Endothelial cell of umbilical vein (primary cell): Measurements from ENCODE around the gene ZNF524. TPM values are rescaled to one million over a fixed set of nuclear protein-coding genes. Genes with fewer than 3 reads are reported as not detected.

Source experiments
- BruUV-seq: library from RNA; stranded (reverse); fragments of 400-500 nt; replicated peaks from 2 replicates; lab custom pipeline; 2021; lab: Mats Ljungman, UMichigan
- CTCF ChIA-PET: fragments of 300-600, 350-600 bp; sonication (Branson Sonifier 250); formaldehyde crosslinking; loops from one replicate; lab custom pipeline; 2021; ENCODE audit warnings: antibody characterized with exemption, inconsistent platforms; lab: Charles Lee
- POLR2A ChIA-PET: fragments of 300-600, 350-600 bp; sonication (Branson Sonifier 250); formaldehyde crosslinking; loops from one replicate; lab custom pipeline; 2021; ENCODE audit warnings: antibody characterized with exemption, inconsistent platforms; lab: Charles Lee
- DNase-seq: peaks from one replicate; pipeline ENCODE4 v3.0.0-alpha.2; 2011; ENCODE audit warnings: low read depth, low spot score
- FAIRE-seq: peaks from 2 replicates; lab custom pipeline; 2011; peaks lifted over from hg19 to GRCh38; lab: Jason Lieb, UNC
- H2AFZ ChIP-seq: 2 replicates; pipeline ENCODE4 v1.6.0; 2012; ENCODE audit warnings: low read depth, low read length, control low read depth, inconsistent platforms
- H3K27ac ChIP-seq: 2 replicates; pipeline ENCODE4 v1.5.1; 2011; ENCODE audit warnings: low read depth, mild to moderate bottlenecking, control low read depth, low read length, moderate library complexity; ENCODE audit not compliant: insufficient read depth
- H3K27me3 ChIP-seq, 2 experiments: 2 replicates each; pipeline versions ENCODE4 v1.6.0 to v1.6.1; 2011; ENCODE audit warnings: low read length in 2 of 2, mixed read lengths in 1 of 2; ENCODE audit not compliant: control insufficient read depth in 2 of 2, insufficient read depth in 2 of 2
- H3K36me3 ChIP-seq, 2 experiments: 2 replicates in 1 of 2; 3 replicates in 1 of 2; pipeline ENCODE4 v1.5.1; 2011; ENCODE audit warnings: low read length in 2 of 2, mild to moderate bottlenecking in 1 of 2, moderate library complexity in 1 of 2; ENCODE audit not compliant: control insufficient read depth in 2 of 2, insufficient read depth in 2 of 2; ENCODE audit errors: extremely low read depth in 1 of 2
- H3K4me1 ChIP-seq: 3 replicates; pipeline ENCODE4 v1.5.1; 2011; ENCODE audit warnings: mild to moderate bottlenecking, low read length; ENCODE audit not compliant: control insufficient read depth, insufficient read depth; ENCODE audit errors: extremely low read depth
- H3K4me2 ChIP-seq: 2 replicates; pipeline ENCODE4 v1.6.1; 2011; ENCODE audit warnings: low read length, control low read depth, mixed read lengths; ENCODE audit not compliant: insufficient read depth
- H3K4me3 ChIP-seq, 3 experiments: fragments of 200-600 bp in 1 of 3; sonication (generic), shearing (Covaris generic) in 1 of 3; replicated peaks in 1 of 3; 2 replicates each; pipeline ENCODE4 v1.5.1; 2011 to 2016; ENCODE audit warnings: control low read depth in 3 of 3, low read length in 3 of 3, mild to moderate bottlenecking in 2 of 3, inconsistent platforms in 1 of 3, low read depth in 1 of 3, moderate library complexity in 1 of 3; ENCODE audit not compliant: insufficient read depth in 1 of 3
- H3K79me2 ChIP-seq: 2 replicates; pipeline ENCODE4 v1.6.0; 2012; ENCODE audit warnings: low read length, inconsistent platforms; ENCODE audit not compliant: control insufficient read depth, insufficient read depth
- H3K9ac ChIP-seq: replicated peaks from 2 replicates; pipeline ENCODE3; 2011; ENCODE audit warnings: low read length, control low read depth; ENCODE audit not compliant: insufficient read depth; ENCODE audit errors: extremely low read depth
- H3K9me1 ChIP-seq: replicated peaks from 3 replicates; pipeline ENCODE4 v1.6.0; 2011; ENCODE audit warnings: mild to moderate bottlenecking, low read length; ENCODE audit not compliant: control insufficient read depth, insufficient read depth; ENCODE audit errors: extremely low read depth
- H3K9me3 ChIP-seq: replicated peaks from 2 replicates; pipeline ENCODE4 v1.5.1; 2012; ENCODE audit warnings: low read length, inconsistent platforms; ENCODE audit not compliant: control insufficient read depth, insufficient read depth
- H4K20me1 ChIP-seq: replicated peaks from 2 replicates; pipeline ENCODE3; 2011; ENCODE audit warnings: mild to moderate bottlenecking, low read length; ENCODE audit not compliant: control insufficient read depth, insufficient read depth; ENCODE audit errors: extremely low read depth
- FOS ChIP-seq: IDR thresholded peaks from 2 replicates; pipeline ENCODE4 v1.6.1; 2011; ENCODE audit warnings: mild to moderate bottlenecking, low read length, moderate library complexity, borderline replicate concordance; ENCODE audit not compliant: insufficient read depth
- GATA2 ChIP-seq: IDR thresholded peaks from 2 replicates; pipeline ENCODE4 v1.7.0; 2011; ENCODE audit warnings: low read depth, mild to moderate bottlenecking, moderate library complexity, mixed read lengths, low read length; ENCODE audit not compliant: insufficient read length, insufficient read depth
- JUN ChIP-seq: IDR thresholded peaks from 2 replicates; pipeline ENCODE4 v1.6.1; 2011; ENCODE audit warnings: borderline replicate concordance, low read depth; ENCODE audit not compliant: insufficient read length, insufficient read depth
- POLR2AphosphoS5 ChIP-seq: IDR thresholded peaks from 2 replicates; pipeline ENCODE4 v1.6.1; 2012; ENCODE audit warnings: low read depth, mild to moderate bottlenecking, control low read depth, low read length, moderate library complexity; ENCODE audit not compliant: insufficient read depth
- dilution Hi-C: fragments of 300-500 bp; cut with MboI; formaldehyde crosslinking; loops from one replicate; pipeline ENCODE4 v1.15.0; 2019; ENCODE audit warnings: low sequenced_read_pairs; ENCODE audit not compliant: extremely low pct_ligation_motif_present
- intact Hi-C: fragments of 100-400 bp; cut with micrococcal nuclease; formaldehyde crosslinking; loops from one replicate; pipeline ENCODE4 v1.10.0; 2022
- polyA plus RNA-seq, 4 experiments: library from polyadenylated mRNA; depleted of rRNA in 3 of 4; stranded (reverse) in 3 of 4; unstranded in 1 of 4; fragments of >200 nt; gene quantifications; 2 replicates each; pipeline versions ENCODE4 v1.2.1 to v1.2.3, GENCODE V29; 2011 to 2012; ENCODE audit warnings: missing spikeins in 1 of 4
- total RNA-seq: library from RNA; stranded (reverse); gene quantifications from 2 replicates; pipeline ENCODE4 v1.2.3, GENCODE V29; 2021
- TF ChIP-seq, protein P1 (sequence below): IDR thresholded peaks from 2 replicates; pipeline ENCODE4 v1.6.1; 2011; ENCODE audit not compliant: insufficient read depth, insufficient read length
- TF ChIP-seq, protein P2 (sequence below), 2 donors: IDR thresholded peaks; 1 replicate in 1 of 2; 2 replicates in 1 of 2; pipeline ENCODE4 v1.5.1; 2011; ENCODE audit warnings: low read length in 2 of 2, mild to moderate bottlenecking in 2 of 2, moderate library complexity in 2 of 2, control low read depth in 1 of 2, inconsistent platforms in 1 of 2, low read depth in 1 of 2; ENCODE audit not compliant: insufficient read depth in 1 of 2; ENCODE audit errors: extremely low read depth in 1 of 2

Gene ZNF524
- total and polyA plus RNA-seq, 2 donors (not counting 3 experiments of a cell fraction or from before 2014, with no cell fraction given), result 15.2 to 15.4 TPM

DNA sequence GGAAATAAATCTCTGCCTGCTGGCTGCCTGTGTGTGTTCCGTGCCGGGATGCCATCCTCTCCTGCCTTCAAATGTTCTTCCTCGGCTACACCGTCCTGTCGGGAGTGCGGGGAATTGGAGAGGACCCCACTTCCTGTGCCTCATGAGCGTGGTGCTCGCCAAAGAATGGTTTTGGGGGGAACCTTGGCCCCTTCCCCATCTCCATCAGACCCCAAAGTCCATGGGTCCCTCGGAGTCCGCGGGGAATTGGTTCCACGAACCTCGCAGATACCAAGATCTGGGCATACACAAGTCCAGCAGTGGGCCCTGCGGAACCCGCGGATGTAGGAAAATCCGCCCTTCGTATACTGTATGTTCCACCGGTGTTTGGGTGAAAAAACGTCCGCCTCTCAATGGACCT, 3.0 kb downstream of the ZNF524 start:
- H3K27me3 ChIP-seq, result no peaks in the 10 kb centered on the region
- H3K4me2 ChIP-seq, result no peak overlapping the region
- no peaks in the 10 kb centered on the region for H3K36me3 ChIP-seq
- BruUV-seq, result no TSS peak
- H2AFZ ChIP-seq, result no peak overlapping the region
- no peak overlapping the region for H3K4me3 ChIP-seq
- no peaks in the 10 kb centered on the region for H3K9me1 ChIP-seq
- H3K79me2 ChIP-seq, result peaks cover 15% of the 10 kb centered on the region
- dilution Hi-C loops, result loop anchor here (10.0 kb wide), 1 partner anchor 88 kb away; no protein-coding TSS in a partner anchor
- no peak for FAIRE-seq
- CTCF ChIA-PET, result no interaction called here
- H3K9ac ChIP-seq, result no peak overlapping the region
- intact Hi-C loops, result loop anchor here (10.0 kb wide), 2 partner anchors 218 to 348 kb away; partner anchors contain the start of genes PPP6R1, RPL28 and TMEM238
- no peaks in the 10 kb centered on the region for H4K20me1 ChIP-seq
- H3K4me1 ChIP-seq, result peaks cover 21% of the 10 kb centered on the region
- H3K9me3 ChIP-seq, result no peaks in the 10 kb centered on the region
- TF ChIP-seq POLR2AphosphoS5 (no peak), FOS (no peak), GATA2 (no peak), JUN (no peak)
- TF ChIP-seq, protein P1, sequence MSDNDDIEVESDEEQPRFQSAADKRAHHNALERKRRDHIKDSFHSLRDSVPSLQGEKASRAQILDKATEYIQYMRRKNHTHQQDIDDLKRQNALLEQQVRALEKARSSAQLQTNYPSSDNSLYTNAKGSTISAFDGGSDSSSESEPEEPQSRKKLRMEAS, result no peak
- TF ChIP-seq, protein P2, sequence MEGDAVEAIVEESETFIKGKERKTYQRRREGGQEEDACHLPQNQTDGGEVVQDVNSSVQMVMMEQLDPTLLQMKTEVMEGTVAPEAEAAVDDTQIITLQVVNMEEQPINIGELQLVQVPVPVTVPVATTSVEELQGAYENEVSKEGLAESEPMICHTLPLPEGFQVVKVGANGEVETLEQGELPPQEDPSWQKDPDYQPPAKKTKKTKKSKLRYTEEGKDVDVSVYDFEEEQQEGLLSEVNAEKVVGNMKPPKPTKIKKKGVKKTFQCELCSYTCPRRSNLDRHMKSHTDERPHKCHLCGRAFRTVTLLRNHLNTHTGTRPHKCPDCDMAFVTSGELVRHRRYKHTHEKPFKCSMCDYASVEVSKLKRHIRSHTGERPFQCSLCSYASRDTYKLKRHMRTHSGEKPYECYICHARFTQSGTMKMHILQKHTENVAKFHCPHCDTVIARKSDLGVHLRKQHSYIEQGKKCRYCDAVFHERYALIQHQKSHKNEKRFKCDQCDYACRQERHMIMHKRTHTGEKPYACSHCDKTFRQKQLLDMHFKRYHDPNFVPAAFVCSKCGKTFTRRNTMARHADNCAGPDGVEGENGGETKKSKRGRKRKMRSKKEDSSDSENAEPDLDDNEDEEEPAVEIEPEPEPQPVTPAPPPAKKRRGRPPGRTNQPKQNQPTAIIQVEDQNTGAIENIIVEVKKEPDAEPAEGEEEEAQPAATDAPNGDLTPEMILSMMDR (IDR thresholded peaks at IDR 0.05; ENCODE audit: extremely low read depth in 1 of 2, insufficient read depth in 1 of 2, low read depth in 1 of 2, low read length in 2 of 2), result no peak
- DNase-seq, result no peak
- no peak overlapping the region for H3K27ac ChIP-seq
- POLR2A ChIA-PET, result no interaction called here
